Measurements from ENCODE around the gene MRLN.
A peak's percentile ranks its signal among the peaks of the same experiment; 100 is the strongest.

Gene MRLN

DNA sequence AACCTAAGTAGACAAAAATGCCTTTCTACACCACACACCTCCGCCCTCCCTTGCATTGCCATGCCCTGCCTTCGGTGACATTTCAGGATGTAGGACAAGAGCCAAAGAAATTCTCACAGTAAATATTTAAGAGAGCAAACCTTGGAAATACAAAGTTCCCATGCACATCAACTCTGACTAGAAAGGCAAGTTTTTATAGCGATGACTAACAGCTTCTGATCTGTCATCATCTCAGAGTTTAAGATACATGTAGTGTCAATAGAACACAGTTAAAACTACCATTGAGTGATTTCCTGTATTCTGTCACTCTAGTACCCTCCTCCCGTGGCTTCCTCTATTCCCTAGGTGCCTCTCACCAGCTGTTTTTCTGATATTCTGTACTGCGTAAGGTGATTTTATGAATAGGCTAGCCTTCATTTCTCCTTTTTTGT, 64.3 kb downstream of the MRLN start:
- Histone ChIP-seq H3K4me1 (ENCODE audit: low read length) (peaks cover 17% of the 10 kb centered on the region), H3K4me3 (ENCODE audit: low read length) (no peak overlapping the region), H2AFZ (ENCODE audit: low read depth, low read length) (no peak overlapping the region), H3K27me3 (ENCODE audit: low read depth, low read length) (no peaks in the 10 kb centered on the region), H3K9ac (ENCODE audit: low read length) (no peak overlapping the region), H4K20me1 (ENCODE audit: insufficient read depth, low read length) (0 out of 2 replicates have a peak, but pooled peaks cover 3% of the 10 kb centered on the region), H3K79me2 (ENCODE audit: low read length) (peaks cover 18% of the 10 kb centered on the region), H3K36me3 (replicated peaks; ENCODE audit: low read depth, low read length) (peaks cover 5% of the 10 kb centered on the region), H3K27ac (ENCODE audit: low read length) (no peak overlapping the region), H3K4me2 (ENCODE audit: low read length) (peak overlapping the region; percentile 8; the same call in 1 of the 2 replicates), H3K9me3 (ENCODE audit: insufficient read depth, low read length) (no peaks in the 10 kb centered on the region)
- TF ChIP-seq EZH2phosphoT487 (IDR thresholded peaks at IDR 0.05; ENCODE audit: low read depth) (no peak), CTCF (IDR thresholded peaks at IDR 0.05; ENCODE audit: low read depth, low read length) (no peak)

DNA sequence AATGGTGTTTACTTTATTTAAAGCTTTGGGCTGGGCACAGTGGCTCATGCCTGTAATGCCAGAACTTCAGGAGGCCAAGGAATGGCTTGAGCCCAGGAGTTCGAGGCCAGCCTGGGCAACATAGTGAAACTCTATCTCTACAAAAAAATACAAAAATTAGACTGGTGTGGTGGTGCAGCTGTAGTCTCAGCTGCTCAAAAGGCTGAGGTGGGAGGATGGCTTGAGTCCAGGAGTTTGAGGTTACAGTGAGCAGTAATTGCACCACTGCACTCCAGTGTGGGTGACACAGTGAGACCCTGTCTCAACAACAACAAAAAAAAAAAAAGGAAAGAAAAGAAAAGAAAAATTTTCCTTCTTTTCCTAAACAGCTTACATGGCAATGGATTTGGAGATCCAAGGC, 65.6 kb downstream of the MRLN start:
- H4K20me1 ChIP-seq (ENCODE audit: insufficient read depth, low read length): 0 out of 2 replicates have a peak, but pooled peaks cover 3% of the 10 kb centered on the region
- no peaks in the 10 kb centered on the region for H3K9me3 ChIP-seq (ENCODE audit: insufficient read depth, low read length)
- no peak overlapping the region for H3K9ac ChIP-seq (ENCODE audit: low read length)
- H2AFZ ChIP-seq (ENCODE audit: low read depth, low read length): no peak overlapping the region
- H3K4me3 ChIP-seq (ENCODE audit: low read length): no peak overlapping the region
- TF ChIP-seq EZH2phosphoT487 (IDR thresholded peaks at IDR 0.05; ENCODE audit: low read depth): no peak
- no peak for TF ChIP-seq CTCF (IDR thresholded peaks at IDR 0.05; ENCODE audit: low read depth, low read length)
- H3K36me3 ChIP-seq (replicated peaks; ENCODE audit: low read depth, low read length): peaks cover 10% of the 10 kb centered on the region
- H3K27me3 ChIP-seq (ENCODE audit: low read depth, low read length): no peaks in the 10 kb centered on the region
- peaks cover 18% of the 10 kb centered on the region for H3K79me2 ChIP-seq (ENCODE audit: low read length)
- H3K4me2 ChIP-seq (ENCODE audit: low read length): no peak overlapping the region
- H3K4me1 ChIP-seq (ENCODE audit: low read length): peaks cover 17% of the 10 kb centered on the region
- no peak overlapping the region for H3K27ac ChIP-seq (ENCODE audit: low read length)

Measured in OCI-LY3 (cell line).